Activated CD4-positive, alpha-beta T cell treated with anti-CD3 and anti-CD28 coated beads, Interleukin-2, amount 50 U/mL, for 24 hours (primary cell): Measurements from ENCODE around the gene SLC9A5.

Experiments
- DNase-seq, 2 donors: peaks; one replicate each; pipeline ENCODE4 v3.0.0-alpha.2; 2020; ENCODE audit warnings: low read depth in 1 of 2, low spot score in 1 of 2

Gene SLC9A5

DNA sequence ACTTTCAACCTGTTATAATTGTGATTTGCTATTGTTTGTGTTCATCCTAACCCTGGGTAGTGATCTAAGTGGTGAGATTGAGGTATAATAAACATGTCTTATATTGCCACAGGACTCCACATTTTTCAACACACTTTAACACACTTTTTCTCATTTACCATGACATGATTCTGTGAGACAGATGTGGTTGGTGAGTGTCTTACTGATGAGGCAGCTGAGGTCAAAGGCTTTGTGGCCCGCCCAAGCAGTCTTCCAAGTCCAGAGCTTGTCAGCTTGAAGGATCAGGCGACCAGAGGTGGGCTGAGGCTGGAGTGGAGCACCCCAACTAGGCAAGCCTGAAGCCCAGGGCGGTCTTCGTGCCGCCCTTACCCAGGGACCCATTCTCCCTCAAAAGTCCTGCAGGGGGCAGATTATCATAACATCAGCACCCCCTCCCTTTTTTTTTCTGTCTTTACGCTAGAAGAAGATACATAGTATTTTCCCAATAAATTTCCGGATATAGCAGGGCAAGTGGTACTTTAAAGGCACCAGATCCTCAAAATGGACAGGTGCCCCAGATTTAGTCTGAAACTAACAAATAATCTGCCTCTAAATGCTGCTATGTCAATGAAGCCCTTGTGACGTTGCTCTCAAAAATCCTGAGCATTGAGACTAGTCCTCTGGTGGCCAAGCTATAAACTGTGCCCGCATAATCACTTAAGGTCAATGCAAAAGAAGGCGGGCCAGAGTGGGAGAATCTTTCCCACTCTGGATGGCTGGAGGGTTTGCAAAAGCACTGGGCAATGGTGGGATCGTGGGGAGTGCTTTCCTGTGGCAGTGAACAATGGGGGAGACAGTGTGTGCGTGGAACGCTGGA lies 56.7 kb downstream of the SLC9A5 start:
- DNase-seq: no peak

DNA sequence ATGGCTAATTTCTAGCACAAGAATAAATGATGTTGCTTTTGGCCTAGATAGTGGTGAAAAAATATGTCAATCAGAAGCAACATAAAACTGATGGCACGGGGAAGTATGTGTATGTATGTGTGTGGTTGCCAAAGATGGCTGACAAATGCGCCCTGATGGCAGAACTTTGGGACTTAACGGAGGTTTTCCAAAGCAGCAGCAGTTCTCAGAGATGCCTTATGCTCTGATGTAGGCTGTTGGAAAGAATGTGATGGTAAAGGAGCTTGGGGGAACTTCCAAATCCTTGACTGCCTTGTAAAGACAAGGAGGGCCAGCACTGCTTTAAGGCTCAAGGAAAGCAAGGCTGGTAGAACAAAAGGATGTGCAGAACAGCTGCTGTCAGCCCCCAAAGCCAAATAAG lies 61.8 kb downstream of the SLC9A5 start:
- no peak for DNase-seq

- peak; percentile 53 to 89 for DNase-seq
Measured at GRCh38 chr16:67311607-67312488, 63.1 kb downstream of the SLC9A5 start.

DNA sequence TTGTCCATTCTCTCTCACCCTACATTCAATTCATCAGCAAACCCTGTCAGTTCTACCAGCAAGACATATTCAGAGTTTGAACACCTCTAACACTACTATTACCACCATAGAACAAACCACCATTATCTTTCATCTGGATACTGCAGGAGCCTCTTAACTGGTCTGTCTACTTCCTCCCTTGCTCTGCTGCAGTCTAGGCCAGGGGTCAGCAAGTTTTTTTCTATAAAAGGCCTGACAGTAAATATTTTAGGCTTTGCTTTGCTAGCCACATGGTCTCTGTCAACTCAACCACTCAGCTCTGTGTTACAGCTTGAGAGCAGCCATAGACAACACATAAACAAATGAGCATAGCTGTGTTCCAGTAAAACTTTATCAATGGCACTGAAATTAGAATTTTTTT lies 63.9 kb downstream of the SLC9A5 start:
- DNase-seq: no peak

- DNase-seq: no peak
Measured at GRCh38 chr16:67317853-67318252, 69.1 kb downstream of the SLC9A5 start.
